K562 (cell line): ENCODE data around the gene RCC1. TPM values are rescaled to one million over a fixed set of nuclear protein-coding genes. Genes with fewer than 3 reads are reported as not detected.

Experiments used
- AFF4 ChIP-seq: sonication (generic); formaldehyde crosslinking; IDR thresholded peaks from 2 replicates; pipeline ENCODE4 v1.8.0; 2023; ENCODE audit warnings: mild to moderate bottlenecking, missing genetic modification reagents
- ATF1 ChIP-seq, 2 experiments: fragments of 450-650 bp in 1 of 2; IDR thresholded peaks; 2 replicates each; pipeline ENCODE4 v1.6.1; 2016; ENCODE audit warnings: missing compliant biosample characterization in 1 of 2, missing genetic modification characterization in 1 of 2
- C11orf30 ChIP-seq: fragments of 450-650 bp; IDR thresholded peaks from 2 replicates; pipeline ENCODE4 v1.6.1; 2016; ENCODE audit warnings: low read depth, mild to moderate bottlenecking
- CCAR2 ChIP-seq: fragments of 200-400 bp; formaldehyde crosslinking; IDR thresholded peaks from 2 replicates; pipeline ENCODE4 v1.6.1; 2017; ENCODE audit warnings: mild to moderate bottlenecking, low read depth, low read length
- CCNT2 ChIP-seq: IDR thresholded peaks from 2 replicates; pipeline ENCODE4 v1.6.1; 2011; ENCODE audit warnings: borderline replicate concordance, low read depth, mild to moderate bottlenecking, moderate library complexity, mixed read lengths, low read length; ENCODE audit not compliant: insufficient read length; ENCODE audit errors: extremely low read depth
- CHD1 ChIP-seq: fragments of 200-600 bp; sonication (generic); IDR thresholded peaks from one replicate; pipeline ENCODE4 v1.6.1; 2012; ENCODE audit warnings: mild to moderate bottlenecking, moderate library complexity, low read length, inconsistent platforms
- CTCF ChIP-seq, 3 experiments: IDR thresholded peaks in 2 of 3; conservative IDR thresholded peaks in 1 of 3; 2 replicates each; pipeline ENCODE4 v1.5.1; 2011 to 2012; ENCODE audit warnings: low read length in 3 of 3, mild to moderate bottlenecking in 3 of 3, control low read depth in 2 of 3, improper control_type of control experiment in 1 of 3, inconsistent platforms in 1 of 3, low read depth in 1 of 3, mixed read lengths in 1 of 3, moderate library complexity in 1 of 3; ENCODE audit not compliant: insufficient read depth in 2 of 3
- DEAF1 ChIP-seq: fragments of 450-650 bp; formaldehyde crosslinking; IDR thresholded peaks from 2 replicates; pipeline ENCODE4 v1.4.0; 2020; ENCODE audit warnings: mild to moderate bottlenecking, moderate library complexity
- E2F4 ChIP-seq: sonication (generic); formaldehyde crosslinking; IDR thresholded peaks from 2 replicates; pipeline ENCODE4 v1.8.0; 2022; ENCODE audit warnings: mild to moderate bottlenecking, low read depth, missing genetic modification reagents
- ETS2 ChIP-seq: IDR thresholded peaks from 2 replicates; pipeline ENCODE4 v1.6.1; 2016; ENCODE audit warnings: borderline replicate concordance, missing genetic modification characterization, mild to moderate bottlenecking, moderate library complexity, missing compliant biosample characterization; ENCODE audit not compliant: poor library complexity, severe bottlenecking
- GATA2 ChIP-seq: sonication (generic); formaldehyde crosslinking; IDR thresholded peaks from 2 replicates; pipeline ENCODE4 v1.4.0; 2020; ENCODE audit warnings: mild to moderate bottlenecking, missing genetic modification reagents
- MEIS2 ChIP-seq: fragments of 450-650 bp; IDR thresholded peaks from 2 replicates; pipeline ENCODE4 v1.6.1; 2014; ENCODE audit warnings: mild to moderate bottlenecking; ENCODE audit not compliant: partially characterized antibody
- POLR2A ChIP-seq: fragments of 450-650 bp; conservative IDR thresholded peaks from 2 replicates; pipeline ENCODE4 v1.6.1; 2016
- TAF9B ChIP-seq: fragments of 450-650 bp; IDR thresholded peaks from 2 replicates; pipeline ENCODE4 v1.6.1; 2018; ENCODE audit warnings: mild to moderate bottlenecking; ENCODE audit not compliant: partially characterized antibody
- TFAP4 ChIP-seq: sonication (generic); formaldehyde crosslinking; IDR thresholded peaks from 2 replicates; pipeline ENCODE4 v1.8.0; 2022; ENCODE audit warnings: missing genetic modification reagents, mild to moderate bottlenecking, moderate library complexity, borderline replicate concordance
- ZBTB17 ChIP-seq: fragments of 450-650 bp; formaldehyde crosslinking; IDR thresholded peaks from 2 replicates; pipeline ENCODE4 v1.4.0; 2020; ENCODE audit warnings: mild to moderate bottlenecking
- polyA plus RNA-seq, 8 experiments: library from polyadenylated mRNA; depleted of rRNA in 4 of 8; stranded (reverse) in 5 of 8; unstranded in 3 of 8; fragments of >200 nt; fragmentation: Nextera tagmentation in 2 of 8; fragmentation: Illumina TruSeq in 1 of 8; extraction: Ambion mirVana in 2 of 8; extraction: Trizol in 1 of 8; gene quantifications; 2 replicates each; pipeline versions ENCODE4 v1.2.1 to v1.2.3, GENCODE V29; 2011 to 2014; ENCODE audit warnings: inconsistent platforms in 1 of 8, missing spikeins in 1 of 8
- total RNA-seq, 7 experiments: library from RNA; depleted of rRNA in 6 of 7; stranded (reverse); fragments of >200 nt in 6 of 7; fragmentation: Illumina TruSeq in 2 of 7; extraction: Trizol in 2 of 7; gene quantifications; 2 replicates each; pipeline versions ENCODE4 v1.2.1 to v1.2.3, GENCODE V29; 2011 to 2021; ENCODE audit warnings: low replicate concordance in 1 of 7

The RCC1 gene
- total and polyA plus RNA-seq, 9 of the 15 experiments (the other 6 are each of a cell fraction or from before 2014, with no cell fraction given): 16.4 to 202 (median 107) TPM

- TF ChIP-seq AFF4 (CRISPR knock-in tag) (0 out of 2 replicates have a peak, but pooled peaks have one; percentile 45), C11orf30 (no peak; the same call in 1 of the 2 replicates), TFAP4 (CRISPR knock-in tag) (peak; percentile 83), CCNT2 (peak; percentile 13), POLR2A (no peak), GATA2 (peak; percentile 57; the same call in 1 of the 2 replicates), E2F4 (CRISPR knock-in tag) (0 out of 2 replicates have a peak, but pooled peaks have one; percentile 11), ATF1 (CRISPR knock-in tag; IDR thresholded peaks at IDR 0.05) (no peak), ATF1 (tag; IDR thresholded peaks at IDR 0.05) (no peak), MEIS2 (peak; percentile 43), DEAF1 (0 out of 2 replicates have a peak, but pooled peaks have one; percentile 29), TAF9B (no peak), ETS2 (tag) (no peak), ZBTB17 (CRISPR knock-in tag) (0 out of 2 replicates have a peak, but pooled peaks have one; percentile 30), CHD1 (peak; percentile 97), CCAR2 (no peak), CTCF (IDR thresholded peaks at IDR 0.05 in 2 of 3, conservative IDR thresholded peaks at IDR 0.05 in 1 of 3; ENCODE audit: insufficient read depth in 2 of 3, low read depth in 1 of 3, low read length in 3 of 3) (peak; percentile 46 to 55 (median 50); a peak in 5 of 6 replicates)
Observed at GRCh38 chr1:28580722-28581530, 75.1 kb downstream of the RCC1 start (continued).
